Stimulated activated CD4-positive, alpha-beta T cell treated with anti-CD3 and anti-CD28 coated beads, Interleukin-1b, Interleukin-23, amount 100 ng/mL, for 4 hours (primary cell): ENCODE results near the gene ZBTB16.
A peak's percentile ranks its signal among the peaks of the same experiment; 100 is the strongest.

ENCODE experiments used
- DNase-seq, 2 donors: peaks; one replicate each; pipeline ENCODE4 v3.0.0-alpha.2; 2020; ENCODE audit warnings: low read depth in 2 of 2

ZBTB16 gene

DNA sequence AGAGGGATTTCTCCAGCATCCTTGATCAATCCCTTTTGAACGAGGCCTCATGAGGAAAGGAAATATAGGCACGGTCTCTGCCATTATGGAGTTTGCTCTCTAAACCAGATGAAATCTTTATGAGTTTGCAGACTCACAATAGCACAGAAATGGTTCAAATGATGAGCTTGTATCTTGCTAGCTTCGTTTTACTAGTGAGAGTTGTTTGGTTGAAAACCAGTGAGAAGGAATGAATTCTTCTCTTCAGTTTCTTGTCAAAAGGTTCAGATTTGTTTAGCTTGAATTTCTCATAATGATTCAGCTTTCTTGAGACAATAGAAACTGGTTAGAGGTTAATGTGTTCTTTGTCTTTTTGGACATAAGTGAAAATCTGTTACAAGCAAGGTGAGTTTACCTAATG, 92.7 kb downstream of the ZBTB16 start:
- DNase-seq, result no peak

DNA sequence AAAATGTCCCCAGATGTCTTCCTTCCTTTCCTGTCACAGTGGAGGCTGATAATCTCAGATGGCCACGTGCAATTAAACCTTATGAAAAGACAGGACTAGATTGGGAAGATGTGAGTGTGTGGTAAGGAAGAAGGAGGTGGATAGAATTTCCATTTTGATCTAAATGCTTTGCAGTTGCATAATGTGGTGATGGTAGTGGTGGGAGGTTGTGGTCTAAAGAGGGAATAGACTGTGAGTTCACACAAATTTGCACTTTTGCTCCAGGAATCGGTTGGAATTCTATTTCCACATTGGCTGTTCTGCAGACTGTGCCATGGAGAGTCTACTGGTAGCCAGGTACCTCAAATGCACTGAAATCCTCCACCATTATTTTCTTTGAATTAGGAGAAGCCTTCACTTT, 93.3 kb downstream of the ZBTB16 start:
- no peak for DNase-seq

DNA sequence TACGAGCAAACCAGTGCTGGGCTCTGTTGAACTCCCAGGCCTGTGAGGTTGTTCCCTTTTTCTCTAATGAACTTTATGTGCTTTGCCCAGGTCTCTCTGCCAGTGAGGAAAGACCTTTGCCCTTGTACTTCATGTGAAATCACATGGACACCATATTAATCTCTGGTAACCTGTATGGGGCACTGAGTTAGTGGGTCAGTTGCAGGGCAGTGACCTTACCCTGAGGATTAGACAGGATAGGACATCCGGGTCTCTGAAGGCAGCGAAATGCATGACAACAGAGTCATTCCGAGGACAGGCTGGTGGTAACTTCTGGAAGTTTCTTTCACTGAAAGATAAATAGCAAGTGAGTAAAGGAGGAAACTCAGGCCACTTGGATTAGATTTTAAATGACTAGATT, 93.7 kb downstream of the ZBTB16 start:
- no peak for DNase-seq

DNA sequence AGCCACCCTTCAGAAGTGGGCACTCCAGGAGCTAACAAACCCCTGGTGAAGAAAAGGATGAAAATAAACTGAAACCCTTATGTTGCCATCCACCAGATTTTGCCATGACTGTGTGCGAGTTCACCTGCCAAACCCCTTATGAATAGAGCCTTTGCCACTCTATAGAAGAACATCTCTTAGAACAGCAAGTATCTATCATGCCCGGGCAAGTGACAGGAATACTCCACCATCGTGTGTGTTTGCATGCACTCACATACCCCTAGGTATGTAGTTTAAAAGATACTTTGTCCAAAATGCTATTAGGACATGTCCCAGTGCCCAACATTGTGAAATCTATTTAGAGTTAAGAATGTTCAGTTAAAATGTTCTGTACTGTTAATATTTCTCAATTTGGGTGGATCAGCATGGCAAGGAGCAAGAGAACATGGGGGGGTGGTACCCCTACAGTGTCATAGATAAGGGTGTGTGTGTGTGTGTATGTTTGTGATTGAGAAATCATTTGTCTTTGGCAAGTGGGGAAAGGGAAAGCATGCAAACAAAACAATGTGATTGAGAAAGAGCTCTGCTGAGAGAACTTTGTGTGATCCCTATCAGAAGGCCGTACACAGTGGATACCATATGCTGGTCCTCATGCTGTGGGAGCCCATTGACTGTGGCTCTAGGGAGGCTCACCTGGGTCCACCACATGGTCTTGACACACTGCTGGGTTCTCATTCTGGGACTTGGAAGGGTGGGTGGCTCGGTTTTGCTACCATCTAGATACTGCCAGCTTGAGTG, 94.9 kb downstream of the ZBTB16 start:
- no peak for DNase-seq

DNA sequence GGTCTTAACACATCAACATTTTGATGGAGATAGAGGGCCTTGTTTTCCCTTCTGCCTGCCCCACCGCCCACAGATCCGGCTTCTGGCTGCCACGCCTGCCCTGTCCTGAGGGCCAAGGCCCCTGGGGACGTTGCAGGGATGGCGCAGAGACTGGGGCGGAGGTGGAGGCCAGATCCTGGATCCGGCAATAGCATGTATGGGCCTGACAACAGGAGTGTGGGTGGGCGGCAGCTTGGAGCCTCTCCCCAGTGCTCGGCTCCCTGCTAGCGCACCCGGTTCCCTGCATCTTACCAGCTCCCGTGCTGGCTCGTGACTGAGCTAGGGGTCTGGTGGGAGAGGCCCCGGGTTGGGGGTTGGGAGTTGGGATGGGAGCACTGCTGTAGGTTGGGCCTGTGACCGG, 95.6 kb downstream of the ZBTB16 start:
- no peak for DNase-seq

DNA sequence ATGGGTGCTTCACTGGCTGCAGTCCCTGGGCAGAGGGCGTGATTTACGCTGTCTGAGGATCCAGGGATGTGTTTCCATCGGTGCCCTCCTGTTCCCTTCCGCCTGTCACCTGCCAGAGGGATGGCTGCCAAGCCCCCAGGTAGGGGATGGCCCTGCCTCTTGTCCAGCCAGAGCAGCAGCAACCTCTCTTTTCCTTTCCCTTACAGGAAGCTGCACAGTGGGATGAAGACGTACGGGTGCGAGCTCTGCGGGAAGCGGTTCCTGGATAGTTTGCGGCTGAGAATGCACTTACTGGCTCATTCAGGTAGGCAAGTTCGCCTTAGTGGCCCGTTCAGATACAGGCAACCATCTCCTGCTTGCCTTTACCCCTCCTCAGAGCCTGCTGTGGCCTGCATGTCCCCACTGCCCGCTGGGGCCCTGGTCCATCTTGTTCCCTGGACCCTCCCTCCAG, 96.6 kb downstream of the ZBTB16 start:
- DNase-seq, result no peak

DNA sequence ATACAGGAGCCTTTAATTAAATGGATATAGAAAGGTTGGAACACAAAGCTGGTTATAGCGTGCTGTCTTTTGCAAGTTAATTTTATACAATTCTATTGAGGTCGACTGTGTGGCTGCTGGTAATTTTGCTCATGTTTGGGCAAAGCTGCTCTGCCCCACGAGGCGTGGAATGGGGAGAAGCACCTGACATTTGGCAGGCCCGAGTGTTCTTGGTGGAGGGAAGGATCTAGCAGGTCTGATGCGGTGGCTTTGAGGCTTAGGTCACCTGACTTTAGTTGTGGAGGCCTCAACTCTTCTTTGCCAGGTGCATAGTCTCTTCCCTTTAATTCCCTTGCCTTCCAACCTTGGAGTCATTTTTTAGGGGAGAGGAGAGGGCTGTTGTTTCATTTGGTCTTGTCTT, 97.3 kb downstream of the ZBTB16 start:
- no peak for DNase-seq

DNA sequence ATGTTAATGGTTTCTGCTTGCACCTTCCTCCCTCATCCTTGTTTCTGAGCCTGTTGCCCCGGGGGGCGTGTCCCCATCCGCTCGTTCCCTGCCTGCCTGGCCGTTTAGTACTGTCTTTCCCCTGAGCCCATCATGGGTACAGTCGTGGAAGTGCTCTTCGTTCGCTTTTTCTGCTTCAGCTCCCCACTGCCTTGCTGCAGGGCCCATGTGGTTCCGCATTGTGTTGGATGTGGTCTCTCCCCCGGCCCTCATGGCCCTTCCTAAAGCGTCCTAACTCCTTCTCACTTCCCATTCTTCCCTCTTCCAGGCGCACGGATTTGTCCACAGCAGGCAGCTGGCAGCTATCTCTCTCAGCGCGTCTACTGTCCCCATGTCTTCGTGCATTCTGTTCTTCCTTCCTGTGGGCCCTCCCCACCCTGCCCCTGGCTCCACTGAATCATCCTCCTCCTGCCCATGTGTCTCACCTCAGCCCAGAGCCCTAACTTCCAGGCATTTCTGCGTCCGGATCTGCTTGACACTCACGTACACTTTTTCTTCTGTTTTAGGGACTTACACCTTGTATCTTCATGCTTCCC, 98.1 kb downstream of the ZBTB16 start:
- no peak for DNase-seq

DNA sequence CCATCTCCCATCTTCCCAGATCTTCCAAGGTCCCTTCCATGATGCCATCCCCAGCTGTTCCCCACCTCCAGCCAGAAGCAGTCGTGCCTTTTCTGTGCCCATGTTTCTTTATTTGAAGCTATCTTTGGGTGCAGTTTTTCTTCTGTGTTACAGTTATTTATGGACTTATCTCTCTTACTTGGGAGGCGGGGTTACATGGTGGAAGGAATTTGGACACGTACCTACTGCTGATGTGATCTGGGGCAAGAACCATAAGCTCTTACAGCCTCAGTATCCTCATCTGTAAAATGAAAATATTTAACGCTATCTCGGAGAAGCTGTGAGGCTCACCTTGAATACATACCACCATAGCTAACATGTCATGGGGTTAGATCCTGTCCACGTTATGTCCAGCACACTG, 98.9 kb downstream of the ZBTB16 start:
- no peak for DNase-seq

DNA sequence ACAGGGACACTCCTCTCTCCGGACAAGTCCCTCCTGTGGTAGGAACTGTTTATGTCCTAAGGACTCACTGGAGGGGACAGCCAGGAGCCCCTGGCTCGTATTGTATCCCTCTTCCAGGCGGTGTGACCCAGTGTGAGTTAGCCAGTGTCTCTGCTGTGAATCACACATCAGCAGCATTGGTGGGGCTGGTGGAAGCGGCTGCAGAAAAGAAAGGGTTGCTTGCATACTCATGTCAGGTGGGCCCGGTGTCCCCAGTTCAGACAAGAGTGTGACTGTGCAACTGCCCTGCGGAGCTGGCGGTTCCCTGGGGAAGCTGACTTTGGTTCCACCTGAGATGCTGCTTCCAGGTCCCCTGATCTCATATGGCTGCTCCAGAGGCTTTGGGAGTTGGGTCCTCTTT, 99.4 kb downstream of the ZBTB16 start:
- no peak for DNase-seq

DNA sequence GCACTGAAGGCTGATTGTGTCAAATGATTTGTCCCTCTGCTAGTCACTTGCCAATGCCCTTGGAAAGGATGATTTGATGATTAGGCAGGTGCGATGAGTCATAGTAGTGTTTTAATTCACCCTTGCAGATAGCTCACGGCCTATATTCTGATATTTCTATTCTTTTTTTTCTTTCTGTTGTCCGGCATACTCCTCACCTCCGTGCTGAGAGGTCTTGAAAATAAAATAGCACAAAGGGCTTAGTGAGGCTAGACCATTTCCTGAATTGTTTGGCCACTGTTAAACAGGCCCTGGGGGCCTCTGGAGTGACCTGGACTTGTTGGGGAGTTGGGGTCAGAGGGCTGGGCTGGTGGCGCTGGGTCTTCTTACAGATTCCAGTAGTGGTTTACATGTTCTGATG, 99.8 kb downstream of the ZBTB16 start:
- no peak for DNase-seq

DNA sequence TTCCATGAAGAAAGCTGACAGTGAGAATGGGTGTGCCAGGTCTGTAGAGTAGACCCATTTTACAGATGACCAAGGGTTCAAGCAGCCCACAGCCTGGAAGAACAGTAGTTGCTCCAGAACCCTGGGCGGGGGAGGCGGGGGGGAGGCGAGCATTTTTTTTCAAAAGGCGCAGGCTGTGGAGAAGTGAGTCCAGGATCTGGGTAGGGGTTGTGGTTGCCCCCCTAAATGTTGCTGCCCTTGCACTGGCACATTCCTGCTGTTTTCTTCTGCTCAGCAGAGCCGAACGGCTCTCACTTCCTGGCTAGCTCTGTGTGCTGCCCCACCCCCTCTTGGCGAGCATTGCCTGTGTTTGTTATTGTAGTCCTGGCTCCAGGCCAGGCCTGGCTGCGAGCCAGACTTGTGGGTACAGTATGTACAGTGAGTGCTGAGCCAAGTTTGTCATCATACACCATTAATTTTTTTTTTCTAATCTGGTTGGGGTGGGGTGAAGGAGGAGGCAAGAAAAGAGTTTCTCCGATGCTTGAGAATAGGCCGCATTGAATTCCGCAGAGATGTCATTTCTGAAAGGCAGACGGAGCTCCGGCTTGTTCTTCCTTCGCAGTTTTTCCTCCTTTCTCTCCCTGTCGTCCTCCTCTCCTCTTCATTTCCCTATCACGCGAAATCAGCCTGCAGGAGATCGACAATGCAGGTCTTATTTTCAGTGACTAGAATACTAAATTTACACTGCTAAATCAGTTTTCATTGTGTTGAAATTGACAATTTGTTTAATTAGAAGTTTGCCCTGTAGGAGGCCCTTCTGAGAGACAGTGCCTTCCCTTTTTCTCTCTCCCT, 100.5 kb downstream of the ZBTB16 start:
- peak; percentile 68 to 84 for DNase-seq

DNA sequence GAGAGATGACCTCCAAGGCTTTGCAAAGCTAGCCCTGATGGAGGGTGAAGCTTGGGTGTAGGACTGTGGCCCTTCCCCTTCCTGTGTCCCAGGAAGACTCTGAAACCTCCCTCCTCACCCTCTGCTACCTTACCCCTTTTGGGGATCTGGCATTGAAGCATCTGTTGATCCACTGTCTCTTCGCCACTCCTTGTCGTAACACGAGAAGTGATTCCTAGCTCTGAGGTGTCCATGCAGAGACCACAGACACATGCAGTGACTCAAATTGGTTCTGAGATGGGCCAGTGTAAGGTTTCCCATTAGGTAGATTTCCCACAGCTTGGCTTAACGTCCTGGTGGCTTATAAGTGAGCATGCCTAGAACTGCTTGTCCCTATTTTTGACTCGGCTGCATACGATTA, 101.4 kb downstream of the ZBTB16 start:
- no peak for DNase-seq

DNA sequence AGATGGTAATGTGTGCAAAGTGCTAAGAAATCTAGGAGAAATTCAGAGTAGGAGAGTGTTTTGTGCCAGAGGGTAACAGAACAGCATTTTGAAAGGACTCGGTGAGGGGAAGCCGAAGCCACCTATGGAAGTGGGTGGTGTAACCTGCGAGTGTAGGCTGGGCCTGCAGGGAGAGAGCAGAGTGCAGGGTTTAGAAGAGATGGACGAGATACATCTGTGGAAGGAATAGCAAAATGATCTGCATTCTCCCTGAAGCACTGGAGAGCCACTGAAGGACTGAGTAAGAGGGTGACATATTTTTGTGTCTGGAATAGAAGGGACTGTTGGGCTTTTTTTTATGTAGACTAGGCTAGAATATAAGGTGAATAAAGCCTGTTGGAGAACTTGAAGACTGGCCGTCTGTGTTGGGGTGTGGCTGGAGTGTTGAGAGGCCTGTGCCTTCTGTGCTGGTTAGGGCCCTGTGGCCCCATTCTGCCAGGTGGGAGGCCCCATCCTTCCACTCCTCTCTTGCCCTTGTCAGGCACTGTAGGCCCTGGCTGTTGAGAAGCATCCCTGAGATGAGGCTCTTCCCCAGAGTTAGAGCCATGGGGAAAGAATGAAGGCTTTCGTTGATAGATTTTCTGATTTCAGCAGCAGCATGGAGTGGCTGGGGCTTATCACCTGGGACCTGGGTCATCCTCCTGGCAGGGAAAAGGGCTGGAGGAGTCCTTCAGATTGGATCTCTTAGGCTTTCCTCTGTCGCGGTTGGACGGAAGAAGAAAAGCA, 102.2 kb downstream of the ZBTB16 start:
- no peak for DNase-seq

DNA sequence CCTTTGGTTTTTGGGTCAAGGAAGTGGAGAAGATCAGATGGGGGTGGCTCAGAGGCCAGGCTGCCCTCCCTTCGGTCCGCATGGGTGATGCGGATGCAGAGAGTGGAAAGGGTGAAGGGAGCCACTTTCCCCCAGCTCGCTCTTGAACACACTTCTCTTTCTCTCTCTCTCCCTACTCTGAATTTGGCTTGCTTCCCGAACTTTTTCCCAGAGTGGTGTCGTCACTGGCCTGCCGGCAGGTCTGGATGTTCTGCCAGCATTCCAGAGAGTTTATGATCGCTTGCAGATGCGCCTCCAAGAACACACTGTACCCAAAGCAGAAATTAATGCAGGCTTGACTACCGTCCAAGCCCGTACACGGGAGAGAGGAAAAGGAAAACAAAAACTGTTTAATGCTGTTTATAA, 103.2 kb downstream of the ZBTB16 start:
- no peak for DNase-seq

DNA sequence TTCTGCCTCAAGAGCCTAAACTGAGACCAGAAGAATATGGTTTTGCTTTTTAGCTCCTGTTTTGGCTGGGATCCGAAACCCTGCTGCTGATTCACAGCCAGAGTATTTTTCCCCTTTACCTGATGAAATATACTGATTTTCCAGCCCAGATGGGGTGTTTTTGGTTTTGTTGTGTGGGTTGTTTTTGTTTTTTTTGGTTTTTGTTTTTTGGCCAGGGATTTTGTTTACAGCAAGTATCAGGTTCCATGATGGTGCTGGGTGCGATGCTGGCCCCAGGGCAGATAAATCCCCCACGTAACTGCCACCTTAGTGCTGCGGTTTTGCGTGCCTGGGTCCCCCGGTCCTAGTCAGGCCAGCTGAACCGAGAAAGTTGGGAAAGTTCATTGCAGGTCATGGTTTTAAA, 103.7 kb downstream of the ZBTB16 start:
- no peak for DNase-seq

DNA sequence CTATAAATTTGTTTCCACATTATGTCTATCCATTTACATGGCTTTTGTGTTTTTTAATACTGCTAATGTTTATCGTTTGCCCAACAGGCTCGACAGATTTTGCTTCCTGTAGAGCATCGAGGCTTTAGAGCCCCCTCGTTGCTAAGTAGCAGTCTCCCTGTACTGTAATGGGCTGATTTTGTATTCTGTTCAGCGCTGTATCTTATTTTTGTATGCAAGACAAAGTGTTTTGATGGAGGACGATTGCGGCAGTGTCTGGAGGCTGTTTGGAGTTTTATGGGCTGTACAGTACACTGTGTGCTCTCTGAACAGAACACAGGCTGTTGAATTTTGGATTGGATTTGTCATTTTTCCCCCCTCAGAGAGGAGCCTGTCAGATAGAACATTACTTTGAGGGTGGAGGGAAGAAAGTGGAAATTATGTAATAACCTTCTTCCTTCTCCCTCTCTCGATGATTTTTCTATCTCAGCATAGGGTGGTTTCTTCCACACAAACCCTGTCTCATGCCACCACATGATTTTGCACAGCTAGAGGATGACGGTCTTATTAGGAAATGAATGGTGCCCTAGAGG, 104.4 kb downstream of the ZBTB16 start:
- no peak for DNase-seq

DNA sequence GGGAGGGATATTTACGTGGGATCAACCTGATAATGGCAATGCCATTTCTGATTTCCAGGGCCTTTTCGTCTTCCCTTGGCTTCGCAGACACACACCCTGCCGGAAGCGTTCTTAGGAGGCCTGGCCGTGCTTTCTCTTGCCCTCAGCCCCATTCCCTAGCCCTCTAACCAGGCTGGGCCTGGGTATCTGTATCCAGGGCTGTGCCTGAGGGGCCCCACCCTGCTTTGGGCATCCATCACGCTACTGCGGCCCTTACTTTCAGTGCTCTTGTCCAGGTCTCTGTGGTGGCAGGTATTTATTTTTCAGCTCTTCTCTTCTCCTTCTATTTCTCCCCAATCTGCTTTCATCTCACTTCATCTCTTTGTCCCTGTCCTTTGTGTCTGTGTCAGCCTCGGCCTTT, 105.0 kb downstream of the ZBTB16 start:
- DNase-seq, result no peak

DNA sequence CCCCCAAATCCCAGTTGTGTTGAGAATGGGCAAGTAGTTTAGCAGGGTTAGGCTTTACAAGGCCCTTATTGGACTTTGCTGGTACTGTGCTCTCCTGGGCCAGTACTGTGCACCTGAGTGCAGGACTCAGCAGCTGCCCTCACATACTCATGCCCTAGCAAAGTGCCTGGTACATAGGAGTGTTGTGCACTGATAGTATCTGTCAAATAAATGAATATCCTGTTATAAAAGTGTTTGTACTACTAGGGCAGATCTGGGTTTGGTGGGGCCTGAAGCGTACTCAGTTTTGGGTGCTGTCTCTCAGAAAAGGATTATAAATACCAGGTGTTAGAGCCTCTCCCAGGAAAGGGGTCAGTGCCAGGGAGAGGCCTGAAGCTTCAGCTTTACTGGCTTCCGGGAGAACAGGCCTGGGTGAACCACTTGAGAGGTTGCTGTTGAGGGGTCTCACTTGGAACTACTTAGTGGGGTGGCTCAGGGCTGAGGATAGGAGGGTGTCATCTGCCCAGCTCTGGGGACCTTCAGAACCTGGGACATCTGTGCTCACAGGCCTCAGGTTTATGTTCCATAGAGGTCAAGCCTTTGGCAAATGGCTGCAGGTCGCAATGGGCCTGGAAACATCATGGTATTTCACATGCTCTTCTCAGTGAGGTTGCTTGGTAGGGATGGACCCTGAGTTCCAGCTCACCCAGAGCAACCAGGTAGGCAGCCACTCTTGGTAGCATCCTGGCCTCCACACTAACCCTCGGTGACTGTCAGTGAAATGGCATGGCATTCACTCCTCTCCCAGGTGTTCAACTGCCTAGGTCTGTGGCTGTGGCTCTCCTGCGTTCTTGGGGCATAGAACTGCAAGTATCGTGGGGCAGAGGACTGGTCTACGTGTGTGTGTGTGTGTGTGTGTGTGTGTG, 106.1 kb downstream of the ZBTB16 start:
- DNase-seq, result no peak

DNA sequence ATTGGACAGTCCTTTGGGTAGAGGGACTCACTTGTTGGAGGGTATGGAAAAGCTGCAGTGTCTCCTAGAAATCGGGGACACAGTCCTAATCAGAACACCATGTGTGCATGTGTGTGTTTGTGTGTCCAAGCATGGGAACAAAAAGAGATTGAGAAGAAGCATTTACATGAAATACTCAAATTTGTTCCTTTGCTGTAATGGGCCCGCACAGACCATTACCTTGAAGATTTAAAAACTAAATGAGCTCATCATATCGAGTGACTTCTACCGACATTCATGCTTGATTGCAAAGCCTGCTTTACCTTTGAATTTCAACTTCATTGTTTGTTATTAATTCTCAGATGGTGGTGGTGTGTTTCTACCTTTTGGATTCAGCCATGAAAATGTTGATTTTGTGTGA, 106.9 kb downstream of the ZBTB16 start:
- no peak for DNase-seq

DNA sequence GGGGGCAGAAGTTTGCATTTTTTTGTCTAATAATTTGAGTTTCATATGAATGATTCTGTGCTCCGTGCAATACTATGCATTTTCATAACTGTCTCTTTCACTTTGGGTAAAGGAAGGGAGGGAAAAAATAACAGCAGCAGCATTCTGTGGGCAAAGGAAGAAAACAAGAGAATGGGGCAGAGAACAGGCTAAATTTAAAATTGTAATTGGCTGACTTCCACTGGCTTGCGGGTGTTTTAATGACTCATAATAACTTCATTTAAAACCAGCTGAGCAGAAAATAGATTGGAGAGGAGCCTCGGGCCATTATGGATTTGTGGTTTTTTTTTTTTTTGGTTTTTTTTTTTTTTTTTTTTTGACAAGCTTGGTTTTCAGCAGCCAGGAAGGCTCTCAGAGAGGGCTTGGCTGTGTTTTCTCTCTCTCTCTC, 107.4 kb downstream of the ZBTB16 start:
- no peak for DNase-seq
